SU-DHL-6 (cell line): ENCODE data around the gene BEND6.
"Not testable (repeated sequence)": the region's sequence is repeated elsewhere in the genome, so short reads cannot be mapped to it uniquely, and the experiment has no call there.

Source experiments
- H2AFZ ChIP-seq: fragments of 200-600 bp; sonication (generic); 2 replicates; pipeline ENCODE4 v1.6.1; 2014; ENCODE audit warnings: low read depth, mild to moderate bottlenecking, moderate library complexity, mixed read lengths, antibody characterized with exemption, low read length; ENCODE audit not compliant: severe bottlenecking
- H3F3A ChIP-seq: fragments of 200-600 bp; shearing (Covaris generic); 2 replicates; pipeline ENCODE4 v1.6.0; 2016; ENCODE audit warnings: antibody characterized with exemption, mild to moderate bottlenecking; ENCODE audit not compliant: insufficient read depth
- H3K27ac ChIP-seq: fragments of 200-600 bp; sonication (generic); 2 replicates; pipeline ENCODE4 v1.5.1; 2016; ENCODE audit warnings: low read depth, mild to moderate bottlenecking, low read length, moderate library complexity, mixed read lengths
- H3K27me3 ChIP-seq: fragments of 200-600 bp; sonication (generic), shearing (Covaris generic); 2 replicates; pipeline ENCODE4 v1.6.0; 2014; ENCODE audit warnings: mild to moderate bottlenecking, low read length
- H3K36me3 ChIP-seq: fragments of 200-600 bp; sonication (generic); 2 replicates; pipeline ENCODE4 v1.6.1; 2014; ENCODE audit warnings: mild to moderate bottlenecking, low read length, mixed read lengths
- H3K4me2 ChIP-seq: fragments of 300-600, 200-600 bp; shearing (Covaris generic), sonication (generic); 2 replicates; pipeline ENCODE4 v1.6.0; 2014; ENCODE audit warnings: low read length, low read depth, mild to moderate bottlenecking; ENCODE audit not compliant: poor library complexity, severe bottlenecking
- H3K4me3 ChIP-seq: fragments of 200-600 bp; sonication (generic); 2 replicates; pipeline ENCODE4 v1.5.1; 2014; ENCODE audit warnings: antibody characterized with exemption, low read length, mild to moderate bottlenecking, mixed read lengths; ENCODE audit not compliant: insufficient read depth, poor library complexity, severe bottlenecking
- H3K79me2 ChIP-seq: fragments of 200-600 bp; sonication (generic); 2 replicates; pipeline ENCODE4 v1.6.1; 2014; ENCODE audit warnings: mild to moderate bottlenecking, low read length, moderate library complexity; ENCODE audit not compliant: insufficient read depth
- H3K9ac ChIP-seq: fragments of 200-600 bp; sonication (generic); 2 replicates; pipeline ENCODE4 v1.7.0; 2014; ENCODE audit warnings: mild to moderate bottlenecking, low read length
- H3K9me2 ChIP-seq: fragments of 200-600 bp; sonication (generic); replicated peaks from 2 replicates; pipeline ENCODE4 v1.6.1; 2014; ENCODE audit warnings: low read length; ENCODE audit not compliant: insufficient read depth
- H3K9me3 ChIP-seq: fragments of 200-600 bp; sonication (generic); 2 replicates; pipeline ENCODE4 v1.6.1; 2014; ENCODE audit warnings: low read length, mixed read lengths; ENCODE audit not compliant: insufficient read depth
- H4K20me1 ChIP-seq: fragments of 200-600 bp; sonication (generic); 2 replicates; pipeline ENCODE4 v1.6.1; 2014; ENCODE audit warnings: low read depth, mild to moderate bottlenecking, antibody characterized with exemption, low read length, moderate library complexity, mixed read lengths
- EZH2phosphoT487 ChIP-seq: fragments of 200-600 bp; sonication (generic), shearing (Covaris generic); conservative IDR thresholded peaks from 2 replicates; pipeline ENCODE4 v1.6.1; 2018; ENCODE audit warnings: mild to moderate bottlenecking, antibody characterized with exemption, low read length, moderate library complexity, mixed read lengths
- TF ChIP-seq, protein P1 (sequence below): fragments of 200-600 bp; sonication (generic); IDR thresholded peaks from one replicate; pipeline ENCODE4 v1.5.1; 2017; ENCODE audit warnings: antibody characterized with exemption, mild to moderate bottlenecking, low read length, moderate library complexity; ENCODE audit not compliant: insufficient read depth, poor library complexity, severe bottlenecking

Gene BEND6

DNA sequence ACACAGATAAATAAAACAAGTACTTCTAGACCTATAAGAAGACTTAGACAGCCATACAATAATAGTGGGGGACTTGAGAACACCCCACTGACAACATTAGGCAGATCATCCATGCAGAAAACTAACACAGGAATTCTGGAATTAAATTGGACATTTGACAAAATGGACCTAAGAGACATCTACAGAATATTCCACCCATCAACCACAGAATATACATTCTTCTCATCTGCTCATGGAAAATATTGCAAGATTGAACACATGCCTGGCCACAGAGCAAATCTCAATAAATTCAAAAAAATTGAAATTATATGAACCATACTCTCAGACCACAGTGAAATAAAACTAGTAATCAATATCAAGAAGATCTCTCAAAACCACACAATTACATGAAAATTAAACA lies 47.3 kb downstream of the BEND6 start:
- H3K27ac ChIP-seq, result no peak overlapping the region
- H2AFZ ChIP-seq, result no peak overlapping the region
- no peak overlapping the region for H3K4me3 ChIP-seq
- no peak overlapping the region for H3K9ac ChIP-seq
- H3K4me2 ChIP-seq, result no peak overlapping the region
- no peaks in the 10 kb centered on the region for H3K27me3 ChIP-seq
- H3K79me2 ChIP-seq, result no peaks in the 10 kb centered on the region
- no peaks in the 10 kb centered on the region for H3K36me3 ChIP-seq
- no peaks in the 10 kb centered on the region for H3F3A ChIP-seq
- H3K9me3 ChIP-seq, result peaks cover 15% of the 10 kb centered on the region; the same call in 1 of the 2 replicates
- H4K20me1 ChIP-seq, result no peaks in the 10 kb centered on the region
- TF ChIP-seq EZH2phosphoT487, result no peak
- TF ChIP-seq, protein P1, sequence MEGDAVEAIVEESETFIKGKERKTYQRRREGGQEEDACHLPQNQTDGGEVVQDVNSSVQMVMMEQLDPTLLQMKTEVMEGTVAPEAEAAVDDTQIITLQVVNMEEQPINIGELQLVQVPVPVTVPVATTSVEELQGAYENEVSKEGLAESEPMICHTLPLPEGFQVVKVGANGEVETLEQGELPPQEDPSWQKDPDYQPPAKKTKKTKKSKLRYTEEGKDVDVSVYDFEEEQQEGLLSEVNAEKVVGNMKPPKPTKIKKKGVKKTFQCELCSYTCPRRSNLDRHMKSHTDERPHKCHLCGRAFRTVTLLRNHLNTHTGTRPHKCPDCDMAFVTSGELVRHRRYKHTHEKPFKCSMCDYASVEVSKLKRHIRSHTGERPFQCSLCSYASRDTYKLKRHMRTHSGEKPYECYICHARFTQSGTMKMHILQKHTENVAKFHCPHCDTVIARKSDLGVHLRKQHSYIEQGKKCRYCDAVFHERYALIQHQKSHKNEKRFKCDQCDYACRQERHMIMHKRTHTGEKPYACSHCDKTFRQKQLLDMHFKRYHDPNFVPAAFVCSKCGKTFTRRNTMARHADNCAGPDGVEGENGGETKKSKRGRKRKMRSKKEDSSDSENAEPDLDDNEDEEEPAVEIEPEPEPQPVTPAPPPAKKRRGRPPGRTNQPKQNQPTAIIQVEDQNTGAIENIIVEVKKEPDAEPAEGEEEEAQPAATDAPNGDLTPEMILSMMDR, result no peak
- no peaks in the 10 kb centered on the region for H3K9me2 ChIP-seq

DNA sequence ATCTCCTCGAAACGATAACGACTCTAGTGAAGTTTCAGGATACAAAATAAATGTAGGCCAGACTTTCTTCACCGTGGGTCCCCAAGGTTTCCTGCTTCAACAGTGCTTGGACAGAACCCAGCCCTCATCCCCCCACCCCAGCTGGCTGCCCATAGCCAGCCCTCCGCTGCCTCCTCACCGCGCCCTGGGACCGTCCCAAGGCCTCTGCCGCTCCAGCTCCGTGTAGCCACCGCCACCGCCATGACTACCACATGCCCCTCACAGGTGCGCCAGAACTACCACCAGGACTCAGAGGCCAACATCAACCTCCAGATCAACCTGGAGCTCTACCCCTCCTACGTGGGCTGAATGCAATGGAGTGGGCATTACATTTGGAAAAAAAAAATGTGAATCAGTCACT lies 49.4 kb downstream of the BEND6 start:
- Histone ChIP-seq H3K9me3 (peaks cover 4% of the 10 kb centered on the region; the same call in 1 of the 2 replicates), H3F3A (no peaks in the 10 kb centered on the region), H3K27ac (no peak overlapping the region), H3K9me2 (no peaks in the 10 kb centered on the region), H4K20me1 (no peaks in the 10 kb centered on the region), H3K79me2 (no peaks in the 10 kb centered on the region), H3K9ac (no peak overlapping the region), H3K4me2 (no peak overlapping the region), H3K4me3 (no peak overlapping the region), H3K27me3 (no peaks in the 10 kb centered on the region), H3K36me3 (no peaks in the 10 kb centered on the region), H2AFZ (no peak overlapping the region)
- no peak for TF ChIP-seq EZH2phosphoT487
- TF ChIP-seq, protein P1, result no peak

- H3K4me3 ChIP-seq, result no peak overlapping the region
- H3K27me3 ChIP-seq, result no peaks in the 10 kb centered on the region
- no peaks in the 10 kb centered on the region for H4K20me1 ChIP-seq
- no peak overlapping the region for H2AFZ ChIP-seq
- no peak overlapping the region for H3K4me2 ChIP-seq
- no peak for TF ChIP-seq EZH2phosphoT487
- TF ChIP-seq, protein P1, result no peak
- no peaks in the 10 kb centered on the region for H3K9me2 ChIP-seq
- no peaks in the 10 kb centered on the region for H3F3A ChIP-seq
- no peaks in the 10 kb centered on the region for H3K79me2 ChIP-seq
- no peak overlapping the region for H3K27ac ChIP-seq
- H3K36me3 ChIP-seq, result no peaks in the 10 kb centered on the region
- H3K9me3 ChIP-seq, result no peaks in the 10 kb centered on the region
- H3K9ac ChIP-seq, result no peak overlapping the region
These were observed 51.2 kb downstream of the BEND6 start for GRCh38 chr6:57006101-57006500.

DNA sequence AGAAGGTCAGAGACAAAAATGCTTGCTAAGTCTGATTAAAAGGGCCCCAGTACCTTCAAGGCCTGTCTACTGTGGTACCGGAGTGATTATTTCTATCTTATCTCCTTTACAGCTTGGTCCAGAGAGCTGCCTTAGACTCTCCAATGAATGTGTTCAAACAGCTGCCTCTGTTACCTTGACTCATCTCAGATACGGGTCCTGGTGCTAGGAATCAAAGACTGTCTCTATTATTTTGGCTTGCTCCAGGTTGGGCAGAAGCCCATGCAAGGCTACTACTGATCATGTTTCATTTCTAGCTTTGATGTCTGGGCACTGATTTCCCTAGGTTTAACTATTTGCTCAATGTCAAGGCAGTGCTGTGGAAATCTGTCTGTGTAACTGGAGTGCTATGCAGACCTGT lies 53.2 kb downstream of the BEND6 start:
- not testable (repeated sequence) for H3K27me3 ChIP-seq, H3K79me2 ChIP-seq, H2AFZ ChIP-seq, H3K9me2 ChIP-seq, H3K4me2 ChIP-seq, H3K9me3 ChIP-seq, H4K20me1 ChIP-seq, H3K27ac ChIP-seq, H3K9ac ChIP-seq, H3K36me3 ChIP-seq, H3K4me3 ChIP-seq, H3F3A ChIP-seq
